IMR-90 (cell line): ENCODE data around the gene SECISBP2. TPM values are rescaled to one million over a fixed set of nuclear protein-coding genes. Genes with fewer than 3 reads are reported as not detected.

ENCODE experiments used
- ATAC-seq: fragments of 200-7000 bp; cut with Tn5 transposase; 2 replicates; pipeline ENCODE4 v1.9.1; 2020; ENCODE audit warnings: low read depth, mild to moderate bottlenecking, moderate library complexity
- BruUV-seq: library from RNA; stranded (reverse); fragments of 400-500 nt; replicated peaks from 2 replicates; lab custom pipeline; 2021; lab: Mats Ljungman, UMichigan
- CTCF ChIA-PET: fragments of 300-600 bp; formaldehyde crosslinking; extraction: SDS; loops from one replicate; lab custom pipeline; 2021; ENCODE audit warnings: antibody characterized with exemption; lab: Yijun Ruan, JAX
- POLR2A ChIA-PET: fragments of 300-600 bp; sonication (Branson Sonifier 250); formaldehyde crosslinking; loops from one replicate; lab custom pipeline; 2022; ENCODE audit warnings: antibody characterized with exemption; ENCODE audit not compliant: unreplicated experiment; lab: Charles Lee
- DNase-seq: peaks from one replicate; pipeline ENCODE4 v3.0.0; 2013
- H2AFZ ChIP-seq: replicated peaks from 2 replicates; pipeline ENCODE3; 2013; ENCODE audit warnings: low read length, mild to moderate bottlenecking; ENCODE audit not compliant: poor library complexity
- H2AK5ac ChIP-seq: 2 replicates; pipeline ENCODE4 v1.6.1; 2013; ENCODE audit warnings: low read depth, low read length, inconsistent platforms
- H2AK9ac ChIP-seq: replicated peaks from 2 replicates; pipeline ENCODE3; 2013; ENCODE audit warnings: mild to moderate bottlenecking, low read depth, low read length, moderate library complexity; ENCODE audit not compliant: poor library complexity
- H2BK120ac ChIP-seq: 2 replicates; pipeline ENCODE4 v1.6.1; 2013; ENCODE audit warnings: low read depth, low read length, inconsistent platforms
- H2BK15ac ChIP-seq: 3 replicates; pipeline ENCODE4 v1.6.1; 2013; ENCODE audit warnings: low read depth, low read length, inconsistent platforms
- H2BK20ac ChIP-seq: 2 replicates; pipeline ENCODE4 v1.6.1; 2013; ENCODE audit warnings: low read depth, mild to moderate bottlenecking, inconsistent platforms, low read length, moderate library complexity
- H2BK5ac ChIP-seq: 2 replicates; pipeline ENCODE4 v1.6.1; 2013; ENCODE audit warnings: mild to moderate bottlenecking, low read depth, low read length, inconsistent platforms; ENCODE audit not compliant: poor library complexity, severe bottlenecking
- H3K14ac ChIP-seq: replicated peaks from 2 replicates; pipeline ENCODE4 v1.6.1; 2013; ENCODE audit warnings: low read depth, low read length, inconsistent platforms
- H3K18ac ChIP-seq: 2 replicates; pipeline ENCODE4 v1.6.1; 2013; ENCODE audit warnings: low read depth, low read length, control low read depth
- H3K23ac ChIP-seq: 2 replicates; pipeline ENCODE4 v1.6.1; 2013; ENCODE audit warnings: low read depth, low read length, inconsistent platforms
- H3K27ac ChIP-seq: 2 replicates; pipeline ENCODE4 v1.5.1; 2013; ENCODE audit warnings: mild to moderate bottlenecking, control low read depth, low read length; ENCODE audit not compliant: insufficient read depth
- H3K27me3 ChIP-seq: 2 replicates; pipeline ENCODE4 v1.6.1; 2013; ENCODE audit warnings: low read length; ENCODE audit not compliant: control insufficient read depth, insufficient read depth
- H3K36me3 ChIP-seq: 2 replicates; pipeline ENCODE4 v1.6.1; 2013; ENCODE audit warnings: low read length, mixed read lengths; ENCODE audit not compliant: control insufficient read depth, insufficient read depth
- H3K4ac ChIP-seq: 2 replicates; pipeline ENCODE4 v1.6.1; 2013; ENCODE audit warnings: low read depth, low read length, inconsistent platforms
- H3K4me1 ChIP-seq: 2 replicates; pipeline ENCODE4 v1.6.1; 2013; ENCODE audit warnings: low read length, mixed read lengths; ENCODE audit not compliant: control insufficient read depth, insufficient read depth
- H3K4me2 ChIP-seq: 2 replicates; pipeline ENCODE4 v1.6.1; 2013; ENCODE audit warnings: low read depth, mild to moderate bottlenecking, control low read depth, low read length, moderate library complexity
- H3K4me3 ChIP-seq: 2 replicates; pipeline ENCODE4 v1.5.1; 2013; ENCODE audit warnings: low read depth, mild to moderate bottlenecking, control low read depth, low read length, moderate library complexity; ENCODE audit not compliant: insufficient read depth
- H3K56ac ChIP-seq: 2 replicates; pipeline ENCODE4 v1.6.1; 2013; ENCODE audit warnings: low read length, inconsistent platforms; ENCODE audit not compliant: insufficient read depth; ENCODE audit errors: extremely low read depth
- H3K79me1 ChIP-seq, 2 experiments: 2 replicates each; pipeline ENCODE4 v1.6.1; 2013; ENCODE audit warnings: low read length in 2 of 2, inconsistent platforms in 1 of 2, low read depth in 1 of 2
- H3K9ac ChIP-seq: 2 replicates; pipeline ENCODE4 v1.6.1; 2013; ENCODE audit warnings: low read depth, low read length, control low read depth
- H3K9me1 ChIP-seq: 2 replicates; pipeline ENCODE4 v1.6.1; 2013; ENCODE audit warnings: low read length, inconsistent platforms; ENCODE audit not compliant: insufficient read depth
- H3K9me3 ChIP-seq: 2 replicates; pipeline ENCODE4 v1.6.1; 2013; ENCODE audit warnings: low read length; ENCODE audit not compliant: control insufficient read depth, insufficient read depth
- H4K20me1 ChIP-seq: 2 replicates; pipeline ENCODE4 v1.6.1; 2013; ENCODE audit warnings: low read length, inconsistent platforms; ENCODE audit not compliant: insufficient read depth
- H4K5ac ChIP-seq: 2 replicates; pipeline ENCODE4 v1.6.1; 2013; ENCODE audit warnings: mild to moderate bottlenecking, low read depth, low read length, control low read depth
- H4K8ac ChIP-seq, 2 experiments: 2 replicates each; pipeline ENCODE4 v1.6.1; 2013; ENCODE audit warnings: low read depth in 2 of 2, low read length in 2 of 2, control low read depth in 1 of 2, inconsistent platforms in 1 of 2
- H4K91ac ChIP-seq: 2 replicates; pipeline ENCODE4 v1.6.1; 2013; ENCODE audit warnings: low read depth, low read length, inconsistent platforms; ENCODE audit not compliant: insufficient read depth
- BHLHE40 ChIP-seq: fragments of 150-350 bp; IDR thresholded peaks from 2 replicates; pipeline ENCODE4 v1.6.1; 2016; ENCODE audit warnings: mild to moderate bottlenecking, low read depth, low read length
- CEBPB ChIP-seq: IDR thresholded peaks from 2 replicates; pipeline ENCODE4 v1.6.1; 2012; ENCODE audit warnings: low read depth, low read length, improper control_type of control experiment
- CHD1 ChIP-seq: IDR thresholded peaks from 2 replicates; pipeline ENCODE4 v1.6.1; 2012; ENCODE audit warnings: low read depth, low read length, improper control_type of control experiment
- CTCF ChIP-seq: conservative IDR thresholded peaks from 2 replicates; pipeline ENCODE4 v1.5.1; 2012; ENCODE audit warnings: mild to moderate bottlenecking, low read depth, low read length, improper control_type of control experiment
- ELK1 ChIP-seq: fragments of 150-350 bp; IDR thresholded peaks from 2 replicates; pipeline ENCODE4 v1.6.1; 2016; ENCODE audit warnings: low read depth, mild to moderate bottlenecking, low read length, moderate library complexity, borderline replicate concordance
- FOS ChIP-seq: fragments of 150-350 bp; IDR thresholded peaks from 2 replicates; pipeline ENCODE4 v1.6.1; 2016; ENCODE audit warnings: low read depth, low read length
- MAZ ChIP-seq: IDR thresholded peaks from 2 replicates; pipeline ENCODE4 v1.6.1; 2012; ENCODE audit warnings: low read depth, mild to moderate bottlenecking, low read length, improper control_type of control experiment, moderate library complexity, borderline replicate concordance
- RFX5 ChIP-seq: IDR thresholded peaks from 2 replicates; pipeline ENCODE4 v1.8.0; 2012; ENCODE audit warnings: low read depth, mild to moderate bottlenecking, low read length, moderate library complexity
- WGBS, 2 experiments: methylation state at CpG; one replicate each; pipeline versions ENCODE4 v1.1.5 to v1.1.7; 2013; ENCODE audit warnings: missing lambda C conversion rate in 2 of 2; ENCODE audit not compliant: insufficient read length in 1 of 2; ENCODE audit errors: extremely low coverage in 2 of 2; 5-methylcytosine and 5-hydroxymethylcytosine counted together
- dilution Hi-C: fragments of 300-500 bp; cut with HindIII; formaldehyde crosslinking; loops from one replicate; pipeline ENCODE4 v1.14.3; 2018; ENCODE audit warnings: low sequenced_read_pairs; ENCODE audit not compliant: unreplicated experiment
- in situ Hi-C: fragments of 300-500 bp; cut with MboI; formaldehyde crosslinking; loops from 3 replicates; pipeline ENCODE4 v1.14.3; 2019; ENCODE audit warnings: low sequenced_read_pairs, inconsistent platforms, mixed read lengths
- intact Hi-C: fragments of 100-400 bp; cut with micrococcal nuclease; formaldehyde crosslinking; loops from 2 replicates; pipeline ENCODE4 v1.10.0; 2022
- polyA plus RNA-seq, 3 experiments: library from polyadenylated mRNA; depleted of rRNA; stranded (reverse); fragments of >200 nt; gene quantifications; 2 replicates each; pipeline ENCODE4 v1.2.3, GENCODE V29; 2012; ENCODE audit warnings: low replicate concordance in 1 of 3
- total RNA-seq: library from RNA; depleted of rRNA; stranded (reverse); fragments of >200 nt; gene quantifications from 2 replicates; pipeline ENCODE4 v1.2.3, GENCODE V29; 2012

SECISBP2 gene
- total and polyA plus RNA-seq, 2 of the 4 experiments (the other 2 are of a cell fraction), result 16.4 to 18.8 TPM

GRCh38 chr9:89388084-89388867 is 70.0 kb downstream of the SECISBP2 start:
- ChIA-PET CTCF (interaction anchor here (0.7 kb wide), 1 partner anchor 161 kb away, joined by 5 read pairs; no protein-coding TSS in a partner anchor), POLR2A (no interaction called here)
- Histone ChIP-seq H3K27ac (peak overlapping the region; percentile 77; the same call in 1 of the 2 replicates), H3K36me3 (peaks cover 51% of the 10 kb centered on the region), H3K4me3 (no peak overlapping the region), H3K4ac (peak overlapping the region; percentile 37; the same call in 1 of the 2 replicates), H4K8ac (peak overlapping the region in 1 of 2 experiments; percentile 66; a peak in 2 of 4 replicates), H3K9ac (no peak overlapping the region), H2AK9ac (no peak overlapping the region), H3K9me3 (no peaks in the 10 kb centered on the region), H2BK20ac (0 out of 2 replicates have a peak overlapping the region, but pooled peaks have one; percentile 2), H4K91ac (peak overlapping the region; percentile 61), H3K23ac (no peak overlapping the region), H2BK120ac (peak overlapping the region; percentile 20; the same call in 1 of the 2 replicates), H3K79me1 (no peaks in the 10 kb centered on the region), H2BK15ac (peak overlapping the region; percentile 22; the same call in 1 of the 3 replicates), H4K20me1 (no peaks in the 10 kb centered on the region), H4K5ac (peak overlapping the region; percentile 66), H2AFZ (no peak overlapping the region), H2BK5ac (peak overlapping the region; percentile 53), H3K4me1 (peaks cover 27% of the 10 kb centered on the region), H3K56ac (no peak overlapping the region), H2AK5ac (0 out of 2 replicates have a peak overlapping the region, but pooled peaks have one; percentile 3), H3K14ac (0 out of 2 replicates have a peak overlapping the region, but pooled peaks have one; percentile 38), H3K9me1 (peaks cover 9% of the 10 kb centered on the region; the same call in 1 of the 2 replicates), H3K18ac (peak overlapping the region; percentile 61), H3K4me2 (peak overlapping the region; percentile 48; the same call in 1 of the 2 replicates), H3K27me3 (no peaks in the 10 kb centered on the region)
- in situ Hi-C loops (no loop called here), dilution Hi-C loops (no loop called here), intact Hi-C loops (no loop called here)
- ATAC-seq (peak; percentile 66), DNase-seq (peak; percentile 82)
- TF ChIP-seq RFX5 (0 out of 2 replicates have a peak, but pooled peaks have one; percentile 28), CHD1 (no peak), FOS (no peak), CEBPB (peak; percentile 98), ELK1 (no peak), BHLHE40 (no peak), MAZ (peak; percentile 56; the same call in 1 of the 2 replicates), CTCF (no peak)
- BruUV-seq, result no TSS peak
- WGBS, 2 experiments, result 85% methylated on average over 11 of the region's 19 CpGs; no CpG with 5 or more reads in 1 of the 2 experiments
